Osteoblast (primary cell): ENCODE results near the gene CD300H. TPM values are rescaled to one million over a fixed set of nuclear protein-coding genes. Genes with fewer than 3 reads are reported as not detected.

Source experiments
- DNase-seq: peaks from one replicate; pipeline ENCODE4 v3.0.0; 2011; ENCODE audit warnings: low spot score, mixed read lengths; ENCODE audit not compliant: insufficient read length; ENCODE audit errors: missing footprints
- H2AFZ ChIP-seq: 2 replicates; pipeline ENCODE4 v1.6.0; 2011; ENCODE audit warnings: mild to moderate bottlenecking, low read length
- H3K27ac ChIP-seq: 2 replicates; pipeline ENCODE4 v1.5.1; 2011; ENCODE audit warnings: mild to moderate bottlenecking, low read depth, low read length, moderate library complexity
- H3K27me3 ChIP-seq: 2 replicates; pipeline ENCODE4 v1.6.0; 2012; ENCODE audit warnings: mild to moderate bottlenecking, control low read depth, inconsistent platforms, low read length, moderate library complexity; ENCODE audit not compliant: insufficient read depth
- H3K36me3 ChIP-seq: 2 replicates; pipeline ENCODE4 v1.5.1; 2011; ENCODE audit warnings: mild to moderate bottlenecking, low read length, control low read depth, moderate library complexity; ENCODE audit not compliant: insufficient read depth
- H3K4me1 ChIP-seq: 2 replicates; pipeline ENCODE4 v1.5.1; 2011; ENCODE audit warnings: mild to moderate bottlenecking, low read length, control low read depth, moderate library complexity; ENCODE audit not compliant: insufficient read depth
- H3K4me2 ChIP-seq: 2 replicates; pipeline ENCODE4 v1.6.0; 2011; ENCODE audit warnings: mild to moderate bottlenecking, low read length; ENCODE audit not compliant: insufficient read depth
- H3K4me3 ChIP-seq: fragments of 200-600 bp; sonication (generic); 3 replicates; pipeline ENCODE4 v1.5.1; 2012; ENCODE audit warnings: mild to moderate bottlenecking, low read length, inconsistent platforms; ENCODE audit not compliant: insufficient read depth
- H3K79me2 ChIP-seq: 2 replicates; pipeline ENCODE4 v1.6.0; 2012; ENCODE audit warnings: mild to moderate bottlenecking, low read length, control low read depth, inconsistent platforms; ENCODE audit not compliant: insufficient read depth
- H3K9me3 ChIP-seq: 2 replicates; pipeline ENCODE4 v1.5.1; 2011; ENCODE audit warnings: low read depth, low read length, control low read depth
- H4K20me1 ChIP-seq: 2 replicates; pipeline ENCODE4 v1.6.0; 2012; ENCODE audit warnings: mild to moderate bottlenecking, low read length, control low read depth; ENCODE audit not compliant: insufficient read depth
- total RNA-seq: library from RNA; depleted of rRNA; stranded (reverse); fragments of >200 nt; gene quantifications from 2 replicates; pipeline ENCODE4 v1.2.3, GENCODE V29; 2012
- TF ChIP-seq, protein P1 (sequence below): IDR thresholded peaks from 2 replicates; pipeline ENCODE4 v1.5.1; 2011; ENCODE audit warnings: mild to moderate bottlenecking, low read depth, low read length, moderate library complexity; ENCODE audit errors: extremely low read depth

The CD300H gene
- total RNA-seq, 1 donor: not detected

DNA sequence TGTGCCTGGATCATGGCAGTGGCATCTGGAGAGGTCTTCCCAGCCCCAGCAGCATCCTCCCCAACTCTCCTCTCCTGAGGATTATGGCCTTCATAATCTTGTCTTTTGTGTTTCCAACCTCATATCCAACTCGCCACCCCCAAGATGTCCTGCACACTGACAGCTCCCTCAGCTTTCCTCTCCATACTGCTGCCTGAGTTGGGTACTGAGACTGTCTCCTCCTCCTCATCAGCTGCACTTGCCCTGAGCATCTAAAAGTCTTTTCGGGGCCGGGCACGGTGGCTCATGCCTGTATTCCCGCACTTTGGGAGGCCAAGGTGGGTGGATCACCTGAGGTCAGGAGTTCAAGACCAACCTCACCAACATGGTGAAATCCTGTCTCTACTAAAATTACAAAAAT, 38.1 kb downstream of the CD300H start:
- Histone ChIP-seq H3K27ac (no peak overlapping the region), H3K4me1 (no peaks in the 10 kb centered on the region), H3K79me2 (no peaks in the 10 kb centered on the region), H3K4me2 (no peak overlapping the region), H2AFZ (no peak overlapping the region), H3K9me3 (no peaks in the 10 kb centered on the region), H3K36me3 (no peaks in the 10 kb centered on the region), H3K27me3 (no peaks in the 10 kb centered on the region), H4K20me1 (no peaks in the 10 kb centered on the region), H3K4me3 (no peak overlapping the region)
- no peak for DNase-seq
- TF ChIP-seq, protein P1, sequence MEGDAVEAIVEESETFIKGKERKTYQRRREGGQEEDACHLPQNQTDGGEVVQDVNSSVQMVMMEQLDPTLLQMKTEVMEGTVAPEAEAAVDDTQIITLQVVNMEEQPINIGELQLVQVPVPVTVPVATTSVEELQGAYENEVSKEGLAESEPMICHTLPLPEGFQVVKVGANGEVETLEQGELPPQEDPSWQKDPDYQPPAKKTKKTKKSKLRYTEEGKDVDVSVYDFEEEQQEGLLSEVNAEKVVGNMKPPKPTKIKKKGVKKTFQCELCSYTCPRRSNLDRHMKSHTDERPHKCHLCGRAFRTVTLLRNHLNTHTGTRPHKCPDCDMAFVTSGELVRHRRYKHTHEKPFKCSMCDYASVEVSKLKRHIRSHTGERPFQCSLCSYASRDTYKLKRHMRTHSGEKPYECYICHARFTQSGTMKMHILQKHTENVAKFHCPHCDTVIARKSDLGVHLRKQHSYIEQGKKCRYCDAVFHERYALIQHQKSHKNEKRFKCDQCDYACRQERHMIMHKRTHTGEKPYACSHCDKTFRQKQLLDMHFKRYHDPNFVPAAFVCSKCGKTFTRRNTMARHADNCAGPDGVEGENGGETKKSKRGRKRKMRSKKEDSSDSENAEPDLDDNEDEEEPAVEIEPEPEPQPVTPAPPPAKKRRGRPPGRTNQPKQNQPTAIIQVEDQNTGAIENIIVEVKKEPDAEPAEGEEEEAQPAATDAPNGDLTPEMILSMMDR: no peak

DNA sequence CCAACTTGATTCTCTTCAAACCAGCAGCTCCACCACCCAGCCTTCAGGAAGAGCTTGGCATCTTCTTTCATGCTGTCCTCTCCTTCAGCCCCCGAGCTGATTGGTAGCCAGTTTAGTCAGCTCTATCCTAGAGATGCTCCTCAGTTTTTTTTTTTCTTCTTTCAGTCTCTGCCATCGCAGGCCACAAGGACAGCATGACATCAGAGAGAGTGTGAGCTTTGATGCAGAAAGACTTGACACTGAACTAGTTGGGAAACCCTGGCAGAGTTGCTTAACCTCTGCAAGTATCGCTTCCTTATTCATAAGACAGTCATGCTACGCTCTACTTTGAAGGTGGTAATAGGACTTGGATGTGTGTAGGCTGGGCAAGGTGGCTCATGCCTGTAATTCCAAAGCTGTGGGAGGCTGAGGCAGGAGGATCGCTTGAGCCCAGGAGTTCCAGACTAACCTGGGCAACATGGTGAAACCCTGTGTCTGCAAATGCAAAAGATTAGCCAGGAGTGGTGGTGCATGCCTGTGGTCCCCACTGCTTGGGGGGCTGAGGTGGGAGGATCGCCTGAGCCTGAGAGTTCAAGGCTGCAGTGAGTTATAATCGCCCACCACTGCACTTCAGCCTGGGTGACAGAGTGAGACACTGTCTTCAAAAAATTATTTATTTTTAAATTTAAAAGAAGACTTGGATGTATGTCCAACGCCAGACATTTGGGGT, 38.7 kb downstream of the CD300H start:
- no peaks in the 10 kb centered on the region for H3K79me2 ChIP-seq
- H2AFZ ChIP-seq: no peak overlapping the region
- H3K4me1 ChIP-seq: no peaks in the 10 kb centered on the region
- no peaks in the 10 kb centered on the region for H3K9me3 ChIP-seq
- no peaks in the 10 kb centered on the region for H3K36me3 ChIP-seq
- H3K4me3 ChIP-seq: no peak overlapping the region
- no peaks in the 10 kb centered on the region for H4K20me1 ChIP-seq
- no peaks in the 10 kb centered on the region for H3K27me3 ChIP-seq
- DNase-seq: no peak
- TF ChIP-seq, protein P1: no peak
- no peak overlapping the region for H3K4me2 ChIP-seq
- no peak overlapping the region for H3K27ac ChIP-seq

DNA sequence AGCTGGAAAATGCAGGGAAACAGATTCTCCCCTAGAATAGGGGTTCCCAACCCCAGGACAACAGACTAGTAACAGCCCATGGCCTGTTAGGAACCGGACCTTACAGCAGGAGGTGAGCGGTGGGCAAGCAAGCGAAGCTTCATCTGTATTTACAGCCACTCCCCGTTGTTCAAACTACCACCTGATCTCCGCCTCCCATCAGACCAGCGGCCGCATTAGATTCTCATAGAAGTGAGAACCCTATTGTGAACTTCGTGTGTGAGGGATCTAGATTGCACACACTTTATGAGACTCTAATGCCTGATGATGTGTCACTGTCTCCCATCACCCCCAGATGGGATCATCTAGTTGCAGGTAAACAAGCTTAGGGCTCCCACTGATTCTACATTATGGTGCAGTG, 39.6 kb downstream of the CD300H start:
- Histone ChIP-seq H3K36me3 (no peaks in the 10 kb centered on the region), H2AFZ (no peak overlapping the region), H3K4me3 (no peak overlapping the region), H4K20me1 (no peaks in the 10 kb centered on the region), H3K4me2 (no peak overlapping the region), H3K79me2 (no peaks in the 10 kb centered on the region), H3K4me1 (no peaks in the 10 kb centered on the region), H3K27ac (no peak overlapping the region), H3K9me3 (no peaks in the 10 kb centered on the region), H3K27me3 (no peaks in the 10 kb centered on the region)
- TF ChIP-seq, protein P1: no peak
- no peak for DNase-seq

DNA sequence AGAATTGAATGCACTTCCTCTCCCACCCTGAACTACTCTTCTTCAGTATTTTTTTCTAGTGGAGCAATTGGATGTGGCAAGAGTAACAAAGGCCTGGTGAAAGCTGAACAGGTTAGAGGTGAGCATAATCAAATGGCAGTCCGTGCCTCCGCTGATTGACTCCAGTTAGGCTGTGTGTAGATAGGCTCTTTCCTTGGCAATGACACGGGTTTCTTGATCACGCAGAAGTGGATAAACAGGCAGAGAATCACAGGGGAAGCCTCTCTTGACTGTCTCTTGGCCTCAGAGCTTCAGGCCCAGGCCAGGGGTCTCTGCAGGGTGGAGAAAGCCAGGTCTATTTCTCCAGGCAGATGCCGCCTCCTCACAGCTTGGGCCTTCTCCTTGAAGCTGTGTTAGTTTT, 40.2 kb downstream of the CD300H start:
- H2AFZ ChIP-seq: no peak overlapping the region
- no peak overlapping the region for H3K4me2 ChIP-seq
- H3K27me3 ChIP-seq: no peaks in the 10 kb centered on the region

More for the DNA sequence above, 40.2 kb downstream of the CD300H start:
- Histone ChIP-seq H3K4me1 (no peaks in the 10 kb centered on the region), H3K27ac (no peak overlapping the region), H3K36me3 (no peaks in the 10 kb centered on the region), H4K20me1 (no peaks in the 10 kb centered on the region), H3K4me3 (no peak overlapping the region), H3K9me3 (peaks cover 2% of the 10 kb centered on the region), H3K79me2 (no peaks in the 10 kb centered on the region)
- no peak for DNase-seq
- TF ChIP-seq, protein P1: no peak
